ACHN (cell line): Measurements from ENCODE around the gene ARL14EP.

Source experiments
- DNase-seq: peaks from one replicate; pipeline ENCODE4 v3.0.0-alpha.2; 2015
- in situ Hi-C: cut with HindIII; loops from 2 replicates; pipeline ENCODE4 v1.10.0; 2017; ENCODE audit warnings: low sequenced_read_pairs, low pct_ligation_motif_present, low pct_unique_long_range_greater_than_20kb

Gene ARL14EP

GRCh38 chr11:30364139-30364836 is 41.4 kb downstream of the ARL14EP start:
- in situ Hi-C loops = no loop called here

GRCh38 chr11:30364837-30365482 is 42.1 kb downstream of the ARL14EP start:
- DNase-seq = no peak
- in situ Hi-C loops = no loop called here

More at GRCh38 chr11:30364139-30364836, 41.4 kb downstream of the ARL14EP start:
- DNase-seq = no peak

- in situ Hi-C loops = no loop called here
These were observed 43.1 kb downstream of the ARL14EP start for GRCh38 chr11:30365793-30366517.

GRCh38 chr11:30368394-30368793 is 45.5 kb downstream of the ARL14EP start:
- in situ Hi-C loops = no loop called here
- DNase-seq = no peak

More at GRCh38 chr11:30365793-30366517, 43.1 kb downstream of the ARL14EP start:
- DNase-seq = no peak

GRCh38 chr11:30370164-30370563 is 47.3 kb downstream of the ARL14EP start:
- no peak for DNase-seq
- in situ Hi-C loops = no loop called here

- in situ Hi-C loops = no loop called here
- no peak for DNase-seq
These were observed 54.4 kb downstream of the ARL14EP start for GRCh38 chr11:30377347-30377746.

DNA sequence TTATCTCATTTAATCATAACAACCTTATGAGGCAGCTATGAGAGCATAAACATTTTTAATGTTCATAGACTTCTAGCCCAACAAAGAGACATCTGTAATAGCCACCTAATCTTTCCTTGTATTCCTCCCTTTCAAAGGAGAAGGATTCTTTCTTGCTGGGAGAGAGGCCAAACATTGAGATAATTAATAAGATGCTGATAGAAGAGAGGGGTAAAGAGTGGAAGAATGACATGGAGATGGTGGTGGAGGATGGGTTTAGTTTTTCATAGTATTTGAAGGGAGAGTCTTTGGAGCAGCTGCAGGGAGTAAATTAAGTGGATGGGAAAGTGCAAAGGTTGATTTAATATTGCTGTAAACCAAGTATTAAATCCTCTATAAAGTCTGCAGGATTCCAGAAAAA is 57.9 kb downstream of the ARL14EP start:
- no peak for DNase-seq
- in situ Hi-C loops = no loop called here

- no peak for DNase-seq
- in situ Hi-C loops = no loop called here
These were observed 59.0 kb downstream of the ARL14EP start for GRCh38 chr11:30381879-30382278.
